Stomach smooth muscle (tissue), 2 donors: ENCODE results near the gene KCNK13.
"Not testable (repeated sequence)": the region's sequence is repeated elsewhere in the genome, so short reads cannot be mapped to it uniquely, and the experiment has no call there.

Source experiments
- H3K27ac ChIP-seq: one replicate; pipeline ENCODE4 v1.7.0; 2013; ENCODE audit warnings: mild to moderate bottlenecking, low read length, inconsistent platforms
- H3K27me3 ChIP-seq, 2 donors: one replicate each; pipeline ENCODE4 v1.7.0; 2013; ENCODE audit warnings: low read length in 2 of 2; ENCODE audit not compliant: insufficient read depth in 2 of 2, control insufficient read depth in 1 of 2
- H3K36me3 ChIP-seq, 2 donors: one replicate each; pipeline ENCODE4 v1.7.0; 2013; ENCODE audit warnings: low read length in 2 of 2; ENCODE audit not compliant: control insufficient read depth in 2 of 2, insufficient read depth in 2 of 2
- H3K4me1 ChIP-seq: one replicate; pipeline ENCODE4 v1.7.0; 2013; ENCODE audit warnings: low read length; ENCODE audit not compliant: control insufficient read depth, insufficient read depth
- H3K4me3 ChIP-seq, 2 donors: one replicate each; pipeline ENCODE4 v1.7.0; 2013; ENCODE audit warnings: low read length in 2 of 2
- H3K9ac ChIP-seq, 2 donors: one replicate each; pipeline ENCODE4 v1.7.0; 2013; ENCODE audit warnings: low read length in 2 of 2, mild to moderate bottlenecking in 1 of 2
- H3K9me3 ChIP-seq, 2 donors: one replicate each; pipeline ENCODE4 v1.7.0; 2013; ENCODE audit warnings: low read length in 2 of 2; ENCODE audit not compliant: control insufficient read depth in 2 of 2
- donor health status: healthy.
- donor health status: Pancreatic carcinoma.

KCNK13 gene

GRCh38 chr14:90191585-90191984, 129.8 kb downstream of the KCNK13 start:
- H3K4me3 ChIP-seq, result no peak overlapping the region

GRCh38 chr14:90193925-90194324, 132.1 kb downstream of the KCNK13 start:
- H3K4me1 ChIP-seq, result no peaks in the 10 kb centered on the region

More at GRCh38 chr14:90191585-90191984, 129.8 kb downstream of the KCNK13 start:
- H3K27me3 ChIP-seq, result peaks cover 2 to 3% of the 10 kb centered on the region in 2 donors
- no peak overlapping the region for H3K27ac ChIP-seq
- no peaks in the 10 kb centered on the region for H3K9me3 ChIP-seq
- H3K4me1 ChIP-seq, result peaks cover 2% of the 10 kb centered on the region
- no peak overlapping the region for H3K9ac ChIP-seq
- H3K36me3 ChIP-seq, result no peaks in the 10 kb centered on the region

GRCh38 chr14:90194706-90195105, 132.9 kb downstream of the KCNK13 start:
- Histone ChIP-seq H3K4me1 (no peaks in the 10 kb centered on the region), H3K36me3 (no peaks in the 10 kb centered on the region), H3K27ac (no peak overlapping the region), H3K4me3 (no peak overlapping the region), H3K9me3 (no peaks in the 10 kb centered on the region), H3K9ac (no peak overlapping the region), H3K27me3 (peaks cover 3 to 6% of the 10 kb centered on the region in 2 donors)

More at GRCh38 chr14:90193925-90194324, 132.1 kb downstream of the KCNK13 start:
- no peaks in the 10 kb centered on the region for H3K36me3 ChIP-seq
- no peaks in the 10 kb centered on the region for H3K9me3 ChIP-seq
- no peak overlapping the region for H3K9ac ChIP-seq
- H3K27me3 ChIP-seq, result peaks cover 3 to 6% of the 10 kb centered on the region in 2 donors
- no peak overlapping the region for H3K4me3 ChIP-seq
- no peak overlapping the region for H3K27ac ChIP-seq

- no peaks in the 10 kb centered on the region for H3K36me3 ChIP-seq
- H3K4me1 ChIP-seq, result no peaks in the 10 kb centered on the region
- no peak overlapping the region for H3K27ac ChIP-seq
- H3K27me3 ChIP-seq, result peaks cover 3 to 6% of the 10 kb centered on the region in 2 donors
- no peaks in the 10 kb centered on the region for H3K9me3 ChIP-seq
- H3K9ac ChIP-seq, result no peak overlapping the region
- H3K4me3 ChIP-seq, result no peak overlapping the region
Measured at GRCh38 chr14:90198541-90199060, 136.8 kb downstream of the KCNK13 start.

- not testable (repeated sequence) for H3K4me1 ChIP-seq, H3K27ac ChIP-seq, H3K36me3 ChIP-seq, H3K9me3 ChIP-seq, H3K9ac ChIP-seq, H3K27me3 ChIP-seq, H3K4me3 ChIP-seq
Measured at GRCh38 chr14:90200546-90200945, 138.8 kb downstream of the KCNK13 start.

- peaks cover 0 to 4% of the 10 kb centered on the region in 2 donors for H3K27me3 ChIP-seq
- no peak overlapping the region for H3K27ac ChIP-seq
- H3K4me3 ChIP-seq, result no peak overlapping the region
- no peak overlapping the region for H3K9ac ChIP-seq
- no peaks in the 10 kb centered on the region for H3K9me3 ChIP-seq
- no peaks in the 10 kb centered on the region for H3K36me3 ChIP-seq
- no peaks in the 10 kb centered on the region for H3K4me1 ChIP-seq
Measured at GRCh38 chr14:90201344-90201743, 139.6 kb downstream of the KCNK13 start.

- Histone ChIP-seq H3K4me1 (no peaks in the 10 kb centered on the region), H3K9me3 (no peaks in the 10 kb centered on the region), H3K27me3 (no peaks in the 10 kb centered on the region), H3K27ac (no peak overlapping the region), H3K36me3 (no peaks in the 10 kb centered on the region), H3K4me3 (no peak overlapping the region), H3K9ac (no peak overlapping the region)
Measured at GRCh38 chr14:90204516-90204915, 142.7 kb downstream of the KCNK13 start.

GRCh38 chr14:90213099-90213748, 151.4 kb downstream of the KCNK13 start:
- H3K9me3 ChIP-seq, result peaks cover 0 to 4% of the 10 kb centered on the region in 2 donors
- H3K4me3 ChIP-seq, result no peak overlapping the region
- no peaks in the 10 kb centered on the region for H3K4me1 ChIP-seq
- no peaks in the 10 kb centered on the region for H3K27me3 ChIP-seq
- no peak overlapping the region for H3K27ac ChIP-seq
- no peaks in the 10 kb centered on the region for H3K36me3 ChIP-seq
- H3K9ac ChIP-seq, result no peak overlapping the region

GRCh38 chr14:90228478-90228877, 166.7 kb downstream of the KCNK13 start:
- Histone ChIP-seq H3K9me3 (no peaks in the 10 kb centered on the region), H3K27ac (no peak overlapping the region), H3K4me1 (no peaks in the 10 kb centered on the region)

GRCh38 chr14:90229942-90230341, 168.1 kb downstream of the KCNK13 start:
- H3K27me3 ChIP-seq, H3K27ac ChIP-seq, H3K4me3 ChIP-seq, H3K9ac ChIP-seq, H3K36me3 ChIP-seq, H3K9me3 ChIP-seq, H3K4me1 ChIP-seq: not testable (repeated sequence)

More at GRCh38 chr14:90228478-90228877, 166.7 kb downstream of the KCNK13 start:
- no peaks in the 10 kb centered on the region for H3K27me3 ChIP-seq
- H3K36me3 ChIP-seq, result no peaks in the 10 kb centered on the region
- H3K4me3 ChIP-seq, result no peak overlapping the region
- H3K9ac ChIP-seq, result no peak overlapping the region
